ENCODE data around the gene HIPK2.

GRCh38 chr7:139596626-139597025, 181.2 kb downstream of the HIPK2 start:
- TF ChIP-seq CTCF (IDR thresholded peaks at IDR 0.05; ENCODE audit: poor library complexity): no peak
- no peak for TF ChIP-seq EZH2 (IDR thresholded peaks at IDR 0.05; ENCODE audit: borderline replicate concordance)

All from hepatocyte (in vitro differentiated cells).